ENCODE results near the gene TCHP.

GRCh38 chr12:109858764-109859163 lies 41.3 kb upstream of the TCHP start:
- TF ChIP-seq CTCF (IDR thresholded peaks at IDR 0.05; ENCODE audit: borderline replicate concordance, extremely low read depth, low read length, poor library complexity, severe bottlenecking): no peak
- TF ChIP-seq EZH2 (IDR thresholded peaks at IDR 0.05; ENCODE audit: borderline replicate concordance, low read depth, low read length, severe bottlenecking): no peak
